ENCODE measurements around the gene H3-3A. TPM values are rescaled to one million over a fixed set of nuclear protein-coding genes. Genes with fewer than 3 reads are reported as not detected.

Gene H3-3A
- total and polyA plus RNA-seq, 2 experiments from 2014 or later = 528 to 617 TPM

GRCh38 chr1:226051365-226051764 lies 11.2 kb upstream of the H3-3A start:
- TF ChIP-seq CTCF (IDR thresholded peaks at IDR 0.05; ENCODE audit: poor library complexity) = no peak
- TF ChIP-seq EZH2 (IDR thresholded peaks at IDR 0.05; ENCODE audit: borderline replicate concordance) = no peak
- TF ChIP-seq EZH2phosphoT487 (IDR thresholded peaks at IDR 0.05; ENCODE audit: low read depth, severe bottlenecking, unreplicated experiment) = no peak
- no peaks in the 10 kb centered on the region for H3K36me3 ChIP-seq (replicated peaks; ENCODE audit: insufficient read depth, low read depth)
- no peak overlapping the region for H3K27ac ChIP-seq
- H3K4me2 ChIP-seq = no peak overlapping the region
- WGBS (ENCODE audit: low lambda C conversion rate, missing lambda C conversion rate) = 95% methylated on average over 2 of the region's 2 CpGs
- no peaks in the 10 kb centered on the region for H4K20me1 ChIP-seq (ENCODE audit: insufficient read depth, poor library complexity, severe bottlenecking)
- no peak overlapping the region for H3K4me3 ChIP-seq
- H3K79me2 ChIP-seq = no peaks in the 10 kb centered on the region
- H3K9me3 ChIP-seq (ENCODE audit: low read depth) = no peaks in the 10 kb centered on the region
- no peaks in the 10 kb centered on the region for H3K9me2 ChIP-seq (replicated peaks; ENCODE audit: insufficient read depth)
- no peak overlapping the region for H2AFZ ChIP-seq
- no peaks in the 10 kb centered on the region for H3K27me3 ChIP-seq
- H3K4me1 ChIP-seq (ENCODE audit: insufficient read depth) = no peaks in the 10 kb centered on the region
- DNase-seq (ENCODE audit: low spot score) = no peak

DNA sequence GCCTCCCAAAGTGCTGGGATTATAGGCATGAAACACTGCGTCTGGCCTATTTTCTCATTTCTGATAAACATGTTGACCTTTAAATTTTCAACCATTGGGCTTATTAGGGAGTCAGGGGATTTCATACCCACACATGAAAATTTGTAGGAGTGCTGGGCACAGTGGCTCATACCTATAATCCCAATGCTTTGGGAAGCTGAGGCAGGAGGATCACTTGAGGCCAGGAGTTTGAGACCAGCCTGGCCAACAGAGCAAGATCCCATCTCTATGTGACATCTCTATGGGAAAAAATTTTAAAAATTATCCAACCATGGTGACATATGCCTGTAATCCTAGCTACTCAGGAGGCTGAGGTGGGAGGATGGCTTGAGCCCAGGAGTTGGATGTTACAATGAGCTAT lies 10.5 kb upstream of the H3-3A start:
- H3K36me3 ChIP-seq (replicated peaks; ENCODE audit: insufficient read depth, low read depth) = no peaks in the 10 kb centered on the region
- no peaks in the 10 kb centered on the region for H3K9me2 ChIP-seq (replicated peaks; ENCODE audit: insufficient read depth)
- 100% methylated on average over 1 of the region's 1 CpG for WGBS (ENCODE audit: low lambda C conversion rate, missing lambda C conversion rate)
- no peaks in the 10 kb centered on the region for H3K79me2 ChIP-seq
- no peaks in the 10 kb centered on the region for H3K9me3 ChIP-seq (ENCODE audit: low read depth)
- TF ChIP-seq EZH2 (IDR thresholded peaks at IDR 0.05; ENCODE audit: borderline replicate concordance) (no peak), CTCF (IDR thresholded peaks at IDR 0.05; ENCODE audit: poor library complexity) (no peak), EZH2phosphoT487 (IDR thresholded peaks at IDR 0.05; ENCODE audit: low read depth, severe bottlenecking, unreplicated experiment) (no peak)
- no peak overlapping the region for H2AFZ ChIP-seq
- H4K20me1 ChIP-seq (ENCODE audit: insufficient read depth, poor library complexity, severe bottlenecking) = no peaks in the 10 kb centered on the region
- no peak overlapping the region for H3K4me2 ChIP-seq
- H3K4me1 ChIP-seq (ENCODE audit: insufficient read depth) = no peaks in the 10 kb centered on the region
- no peak for DNase-seq (ENCODE audit: low spot score)
- H3K4me3 ChIP-seq = no peak overlapping the region
- no peaks in the 10 kb centered on the region for H3K27me3 ChIP-seq
- H3K27ac ChIP-seq = no peak overlapping the region

DNA sequence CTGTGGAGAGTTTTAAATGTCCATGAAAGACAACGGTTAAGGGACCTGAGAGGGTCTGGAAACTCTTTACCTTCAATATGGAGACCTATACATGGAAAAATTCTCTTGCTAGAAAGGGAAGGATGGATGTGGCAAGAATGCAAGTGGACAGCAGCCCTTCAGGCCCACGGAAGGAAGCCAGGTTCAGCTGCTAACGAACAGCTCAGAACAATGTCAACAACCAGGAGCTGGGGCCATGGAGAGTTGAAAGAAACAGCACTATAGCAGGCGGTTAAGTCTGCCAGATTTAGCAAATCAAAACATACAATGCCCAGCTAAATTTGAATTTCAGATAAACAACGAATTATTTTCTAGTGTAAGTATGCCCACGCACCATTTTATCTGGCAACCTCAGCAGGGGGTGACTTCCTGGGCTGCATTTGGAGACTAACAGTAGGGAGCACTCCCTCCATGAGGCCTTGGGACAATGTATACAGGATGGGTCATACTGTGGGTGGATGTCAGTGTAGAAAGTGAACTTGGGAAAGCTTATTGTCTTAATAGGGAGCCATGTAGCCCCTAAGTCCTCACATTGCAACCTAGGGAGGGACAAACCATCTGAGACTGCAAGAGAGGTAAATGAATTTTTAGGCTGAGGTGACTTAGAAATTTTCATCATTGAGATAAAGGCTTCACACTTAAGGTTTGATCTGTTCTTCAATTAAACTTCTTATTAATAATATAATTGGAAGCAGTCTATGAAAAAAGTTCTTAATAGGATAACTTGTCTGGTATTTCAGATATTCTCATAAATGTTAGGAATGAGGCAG lies 7.8 kb upstream of the H3-3A start:
- no peak for TF ChIP-seq CTCF (IDR thresholded peaks at IDR 0.05; ENCODE audit: poor library complexity)
- TF ChIP-seq EZH2 (IDR thresholded peaks at IDR 0.05; ENCODE audit: borderline replicate concordance) = no peak
- TF ChIP-seq EZH2phosphoT487 (IDR thresholded peaks at IDR 0.05; ENCODE audit: low read depth, severe bottlenecking, unreplicated experiment) = no peak
- H3K36me3 ChIP-seq (replicated peaks; ENCODE audit: insufficient read depth, low read depth) = no peaks in the 10 kb centered on the region
- H3K27ac ChIP-seq = no peak overlapping the region
- no peaks in the 10 kb centered on the region for H3K9me2 ChIP-seq (replicated peaks; ENCODE audit: insufficient read depth)
- no peaks in the 10 kb centered on the region for H3K9me3 ChIP-seq (ENCODE audit: low read depth)
- H3K27me3 ChIP-seq = no peaks in the 10 kb centered on the region
- no peak overlapping the region for H3K4me2 ChIP-seq
- no peak for DNase-seq (ENCODE audit: low spot score)
- 57% methylated on average over 6 of the region's 6 CpGs for WGBS (ENCODE audit: low lambda C conversion rate, missing lambda C conversion rate)
- no peak overlapping the region for H2AFZ ChIP-seq
- no peaks in the 10 kb centered on the region for H4K20me1 ChIP-seq (ENCODE audit: insufficient read depth, poor library complexity, severe bottlenecking)
- no peak overlapping the region for H3K4me3 ChIP-seq
- peaks cover 7% of the 10 kb centered on the region for H3K79me2 ChIP-seq
- H3K4me1 ChIP-seq (ENCODE audit: insufficient read depth) = no peaks in the 10 kb centered on the region
